ENCODE data around the gene LENG8. TPM values are rescaled to one million over a fixed set of nuclear protein-coding genes. Genes with fewer than 3 reads are reported as not detected.

Gene LENG8
- total and polyA plus RNA-seq, 4 donors, result 6.9 to 46.7 (median 18.7) TPM

- WGBS, result 31% methylated on average over 16 of the region's 16 CpGs
- TF ChIP-seq HNF4A (conservative IDR thresholded peaks at IDR 0.05) (no peak), FOXA1 (IDR thresholded peaks at IDR 0.05) (no peak), JUND (IDR thresholded peaks at IDR 0.05) (no peak), FOXA2 (IDR thresholded peaks at IDR 0.05) (no peak), SP1 (IDR thresholded peaks at IDR 0.05) (no peak), YY1 (IDR thresholded peaks at IDR 0.05) (no peak), RAD21 (IDR thresholded peaks at IDR 0.05) (no peak), HNF4G (IDR thresholded peaks at IDR 0.05) (no peak), GABPA (IDR thresholded peaks at IDR 0.05 in 1 of 2, conservative IDR thresholded peaks at IDR 0.05 in 1 of 2) (no peak), NR2F2 (IDR thresholded peaks at IDR 0.05) (no peak), REST (IDR thresholded peaks at IDR 0.05) (no peak)
- TF ChIP-seq, protein P1, sequence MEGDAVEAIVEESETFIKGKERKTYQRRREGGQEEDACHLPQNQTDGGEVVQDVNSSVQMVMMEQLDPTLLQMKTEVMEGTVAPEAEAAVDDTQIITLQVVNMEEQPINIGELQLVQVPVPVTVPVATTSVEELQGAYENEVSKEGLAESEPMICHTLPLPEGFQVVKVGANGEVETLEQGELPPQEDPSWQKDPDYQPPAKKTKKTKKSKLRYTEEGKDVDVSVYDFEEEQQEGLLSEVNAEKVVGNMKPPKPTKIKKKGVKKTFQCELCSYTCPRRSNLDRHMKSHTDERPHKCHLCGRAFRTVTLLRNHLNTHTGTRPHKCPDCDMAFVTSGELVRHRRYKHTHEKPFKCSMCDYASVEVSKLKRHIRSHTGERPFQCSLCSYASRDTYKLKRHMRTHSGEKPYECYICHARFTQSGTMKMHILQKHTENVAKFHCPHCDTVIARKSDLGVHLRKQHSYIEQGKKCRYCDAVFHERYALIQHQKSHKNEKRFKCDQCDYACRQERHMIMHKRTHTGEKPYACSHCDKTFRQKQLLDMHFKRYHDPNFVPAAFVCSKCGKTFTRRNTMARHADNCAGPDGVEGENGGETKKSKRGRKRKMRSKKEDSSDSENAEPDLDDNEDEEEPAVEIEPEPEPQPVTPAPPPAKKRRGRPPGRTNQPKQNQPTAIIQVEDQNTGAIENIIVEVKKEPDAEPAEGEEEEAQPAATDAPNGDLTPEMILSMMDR (IDR thresholded peaks at IDR 0.05; ENCODE audit: low read depth, low read length, missing input control), result no peak
- H3K27ac ChIP-seq (ENCODE audit: low read depth in 1 of 2, low read length in 2 of 2), result no peak overlapping the region
- no peak overlapping the region for H3K9ac ChIP-seq (ENCODE audit: low read depth in 1 of 2, low read length in 2 of 2)
- DNase-seq (ENCODE audit: low spot score), result no peak
- no peak overlapping the region for H3K4me3 ChIP-seq (ENCODE audit: low read depth in 1 of 3, low read length in 3 of 3)
- H3K27me3 ChIP-seq (ENCODE audit: control insufficient read depth in 4 of 4, insufficient read depth in 4 of 4, low read length in 3 of 4), result no peaks in the 10 kb centered on the region
- H3K9me3 ChIP-seq (ENCODE audit: control insufficient read depth in 4 of 4, low read length in 3 of 4), result no peaks in the 10 kb centered on the region
- peaks cover 0 to under 1% (median 0%) of the 10 kb centered on the region in 4 donors for H3K36me3 ChIP-seq (ENCODE audit: control insufficient read depth in 4 of 4, insufficient read depth in 3 of 4, low read depth in 1 of 4, low read length in 3 of 4)
- H3K4me1 ChIP-seq (ENCODE audit: control insufficient read depth in 4 of 4, insufficient read depth in 4 of 4, low read length in 3 of 4), result peaks cover 1 to 11% (median 9%) of the 10 kb centered on the region in 4 donors
Observed at GRCh38 chr19:54435551-54436016, 13.4 kb upstream of the LENG8 start.

DNA sequence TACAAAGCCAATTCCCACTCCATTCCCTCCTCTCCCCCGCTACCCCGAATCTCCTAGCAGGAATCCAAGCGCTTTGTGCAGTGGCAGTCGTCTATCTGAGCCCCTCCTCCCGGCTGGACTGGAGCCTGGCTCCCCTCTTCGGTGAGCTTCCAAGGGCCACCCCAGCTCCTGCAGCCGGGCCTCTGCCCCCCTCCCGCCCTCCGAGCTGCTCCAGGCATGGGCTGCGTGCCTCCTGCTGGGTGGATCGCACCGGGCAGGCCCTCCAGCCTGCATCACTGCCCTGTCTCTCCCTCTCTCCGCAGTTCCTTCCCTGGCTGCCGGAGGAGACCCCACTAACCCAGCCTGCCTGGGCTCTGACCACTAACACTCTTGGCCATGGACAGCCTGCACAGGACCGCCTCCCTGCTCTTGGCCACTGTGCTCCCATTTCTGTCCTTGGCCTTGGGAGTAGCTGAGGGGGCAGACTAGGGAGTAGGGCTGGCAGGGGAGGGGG is 12.9 kb upstream of the LENG8 start:
- Histone ChIP-seq H3K9me3 (ENCODE audit: control insufficient read depth in 4 of 4, low read length in 3 of 4) (no peaks in the 10 kb centered on the region), H3K4me3 (ENCODE audit: low read depth in 1 of 3, low read length in 3 of 3) (no peak overlapping the region), H3K4me1 (ENCODE audit: control insufficient read depth in 4 of 4, insufficient read depth in 4 of 4, low read length in 3 of 4) (peaks cover 0 to 7% (median 6%) of the 10 kb centered on the region in 4 donors), H3K27me3 (ENCODE audit: control insufficient read depth in 4 of 4, insufficient read depth in 4 of 4, low read length in 3 of 4) (no peaks in the 10 kb centered on the region), H3K9ac (ENCODE audit: low read depth in 1 of 2, low read length in 2 of 2) (no peak overlapping the region), H3K27ac (ENCODE audit: low read depth in 1 of 2, low read length in 2 of 2) (no peak overlapping the region), H3K36me3 (ENCODE audit: control insufficient read depth in 4 of 4, insufficient read depth in 3 of 4, low read depth in 1 of 4, low read length in 3 of 4) (peaks cover 0 to 4% (median 0%) of the 10 kb centered on the region in 4 donors)
- WGBS, result 49% methylated on average over 15 of the region's 15 CpGs
- DNase-seq (ENCODE audit: low spot score), result no peak
- no peak for TF ChIP-seq ZBTB33 (IDR thresholded peaks at IDR 0.05)
- no peak for TF ChIP-seq FOXA1 (IDR thresholded peaks at IDR 0.05)
- no peak for TF ChIP-seq RAD21 (IDR thresholded peaks at IDR 0.05)
- TF ChIP-seq HNF4G (IDR thresholded peaks at IDR 0.05), result no peak
- TF ChIP-seq MAX (IDR thresholded peaks at IDR 0.05), result no peak
- TF ChIP-seq REST (IDR thresholded peaks at IDR 0.05), result no peak
- no peak for TF ChIP-seq RXRA (IDR thresholded peaks at IDR 0.05)
- no peak for TF ChIP-seq HNF4A (conservative IDR thresholded peaks at IDR 0.05)
- no peak for TF ChIP-seq NR2F2 (IDR thresholded peaks at IDR 0.05)
- no peak for TF ChIP-seq YY1 (IDR thresholded peaks at IDR 0.05)
- no peak for TF ChIP-seq GABPA (IDR thresholded peaks at IDR 0.05 in 1 of 2, conservative IDR thresholded peaks at IDR 0.05 in 1 of 2)
- TF ChIP-seq EGR1 (IDR thresholded peaks at IDR 0.05; ENCODE audit: low read depth in 2 of 2), result no peak
- no peak for TF ChIP-seq TAF1 (conservative IDR thresholded peaks at IDR 0.05)
- no peak for TF ChIP-seq SP1 (IDR thresholded peaks at IDR 0.05)
